ENCODE measurements around the gene PARL.

Gene PARL

GRCh38 chr3:183807209-183807728, 77.4 kb downstream of the PARL start:
- no peak overlapping the region for H3K4me3 ChIP-seq (ENCODE audit: control insufficient read depth, low read depth, low read length)
- no peak for TF ChIP-seq CTCF (IDR thresholded peaks at IDR 0.05; ENCODE audit: control insufficient read depth, insufficient read depth, low read depth, low read length, missing control alignments)
- no peak for DNase-seq (ENCODE audit: low read depth)

GRCh38 chr3:183802989-183803388, 81.7 kb downstream of the PARL start:
- TF ChIP-seq CTCF (IDR thresholded peaks at IDR 0.05; ENCODE audit: control insufficient read depth, insufficient read depth, low read depth, low read length, missing control alignments) = no peak
- no peak overlapping the region for H3K4me3 ChIP-seq (ENCODE audit: control insufficient read depth, low read depth, low read length)
- no peak for DNase-seq (ENCODE audit: low read depth)

GRCh38 chr3:183801601-183802000, 83.1 kb downstream of the PARL start:
- no peak overlapping the region for H3K4me3 ChIP-seq (ENCODE audit: control insufficient read depth, low read depth, low read length)
- no peak for DNase-seq (ENCODE audit: low read depth)
- TF ChIP-seq CTCF (IDR thresholded peaks at IDR 0.05; ENCODE audit: control insufficient read depth, insufficient read depth, low read depth, low read length, missing control alignments) = no peak

- no peak for TF ChIP-seq CTCF (IDR thresholded peaks at IDR 0.05; ENCODE audit: control insufficient read depth, insufficient read depth, low read depth, low read length, missing control alignments)
- DNase-seq (ENCODE audit: low read depth) = no peak
- no peak overlapping the region for H3K4me3 ChIP-seq (ENCODE audit: control insufficient read depth, low read depth, low read length)
Measured at GRCh38 chr3:183800243-183800863, 84.3 kb downstream of the PARL start.

- no peak for DNase-seq (ENCODE audit: low read depth)
- no peak for TF ChIP-seq CTCF (IDR thresholded peaks at IDR 0.05; ENCODE audit: control insufficient read depth, insufficient read depth, low read depth, low read length, missing control alignments)
- H3K4me3 ChIP-seq (ENCODE audit: control insufficient read depth, low read depth, low read length) = no peak overlapping the region
Measured at GRCh38 chr3:183799461-183799860, 85.2 kb downstream of the PARL start.

GRCh38 chr3:183797996-183798395, 86.7 kb downstream of the PARL start:
- no peak for TF ChIP-seq CTCF (IDR thresholded peaks at IDR 0.05; ENCODE audit: control insufficient read depth, insufficient read depth, low read depth, low read length, missing control alignments)
- no peak for DNase-seq (ENCODE audit: low read depth)
- no peak overlapping the region for H3K4me3 ChIP-seq (ENCODE audit: control insufficient read depth, low read depth, low read length)

Data from AG09309 (cell line).